Measurements from ENCODE around the gene LIG1. TPM values are rescaled to one million over a fixed set of nuclear protein-coding genes. Genes with fewer than 3 reads are reported as not detected.

Gene LIG1
- total and polyA plus RNA-seq, 9 donors = 12.3 to 36.2 (median 20.0) TPM

GRCh38 chr19:48169578-48169938 lies 586 bp downstream of the LIG1 start:
- H3K36me3 ChIP-seq = no peaks in the 10 kb centered on the region
- H3K9me3 ChIP-seq = no peaks in the 10 kb centered on the region
- no peaks in the 10 kb centered on the region for H3K27me3 ChIP-seq
- peak overlapping the region; percentile 84 for H3K4me3 ChIP-seq
- intact Hi-C loops (cut with DNase I) = no loop called here
- TF ChIP-seq POLR2A (IDR thresholded peaks at IDR 0.05) (no peak), EP300 (IDR thresholded peaks at IDR 0.05) (no peak), CTCF (IDR thresholded peaks at IDR 0.05) (no peak)
- 2% methylated on average over 10 to 15 of the region's 15 CpGs for WGBS, 3 donors
- no peak overlapping the region for H3K27ac ChIP-seq
- H3K4me1 ChIP-seq (ENCODE audit: insufficient read depth) = no peaks in the 10 kb centered on the region
- peak; percentile 69 to 82 (median 80) for DNase-seq

GRCh38 chr19:48168689-48169088 lies 1.5 kb downstream of the LIG1 start:
- H3K9me3 ChIP-seq = no peaks in the 10 kb centered on the region
- no peak overlapping the region for H3K4me3 ChIP-seq
- DNase-seq = no peak
- intact Hi-C loops (cut with DNase I) = no loop called here
- H3K27ac ChIP-seq = no peak overlapping the region
- no peaks in the 10 kb centered on the region for H3K36me3 ChIP-seq
- WGBS, 3 donors = 76 to 90% (median 83%) methylated on average over 5 of the region's 5 CpGs
- no peaks in the 10 kb centered on the region for H3K4me1 ChIP-seq (ENCODE audit: insufficient read depth)
- no peak for TF ChIP-seq POLR2A (IDR thresholded peaks at IDR 0.05)
- TF ChIP-seq CTCF (IDR thresholded peaks at IDR 0.05) = no peak
- no peak for TF ChIP-seq EP300 (IDR thresholded peaks at IDR 0.05)
- no peaks in the 10 kb centered on the region for H3K27me3 ChIP-seq

GRCh38 chr19:48158210-48158790 lies 11.8 kb downstream of the LIG1 start:
- no peak for DNase-seq
- intact Hi-C loops (cut with DNase I) = loop anchor here in 2 of 4 donors (10.0 kb wide), 2 partner anchors 53 to 193 kb away; no protein-coding TSS in a partner anchor
- no peaks in the 10 kb centered on the region for H3K27me3 ChIP-seq
- no peaks in the 10 kb centered on the region for H3K4me1 ChIP-seq (ENCODE audit: insufficient read depth)
- no peaks in the 10 kb centered on the region for H3K9me3 ChIP-seq
- H3K36me3 ChIP-seq = no peaks in the 10 kb centered on the region
- H3K27ac ChIP-seq = no peak overlapping the region
- H3K4me3 ChIP-seq = no peak overlapping the region
- WGBS, 3 donors = 84 to 89% (median 85%) methylated on average over 12 of the region's 12 CpGs
- no peak for TF ChIP-seq CTCF (IDR thresholded peaks at IDR 0.05)
- no peak for TF ChIP-seq EP300 (IDR thresholded peaks at IDR 0.05)
- TF ChIP-seq POLR2A (IDR thresholded peaks at IDR 0.05) = no peak

- Histone ChIP-seq H3K27me3 (no peaks in the 10 kb centered on the region), H3K27ac (no peak overlapping the region), H3K9me3 (no peaks in the 10 kb centered on the region), H3K4me3 (no peak overlapping the region), H3K36me3 (no peaks in the 10 kb centered on the region), H3K4me1 (ENCODE audit: insufficient read depth) (no peaks in the 10 kb centered on the region)
- TF ChIP-seq CTCF (IDR thresholded peaks at IDR 0.05) (no peak), POLR2A (IDR thresholded peaks at IDR 0.05) (no peak), EP300 (IDR thresholded peaks at IDR 0.05) (no peak)
- 48 to 56% (median 56%) methylated on average over 9 of the region's 9 CpGs for WGBS, 3 donors
- intact Hi-C loops (cut with DNase I) = loop anchor here in 3 of 4 donors (5.0 to 10.0 kb wide), 3 partner anchors 42 to 189 kb away; partner anchors contain the start of gene PLA2G4C (in 1 of the 3)
- no peak for DNase-seq
Measured at GRCh38 chr19:48154003-48154402, 16.1 kb downstream of the LIG1 start.

Data from ovary (tissue), 9 donors.